ENCODE data around the gene PTPN14.
"Not testable (repeated sequence)": the region's sequence is repeated elsewhere in the genome, so short reads cannot be mapped to it uniquely, and the experiment has no call there.

The PTPN14 gene

DNA sequence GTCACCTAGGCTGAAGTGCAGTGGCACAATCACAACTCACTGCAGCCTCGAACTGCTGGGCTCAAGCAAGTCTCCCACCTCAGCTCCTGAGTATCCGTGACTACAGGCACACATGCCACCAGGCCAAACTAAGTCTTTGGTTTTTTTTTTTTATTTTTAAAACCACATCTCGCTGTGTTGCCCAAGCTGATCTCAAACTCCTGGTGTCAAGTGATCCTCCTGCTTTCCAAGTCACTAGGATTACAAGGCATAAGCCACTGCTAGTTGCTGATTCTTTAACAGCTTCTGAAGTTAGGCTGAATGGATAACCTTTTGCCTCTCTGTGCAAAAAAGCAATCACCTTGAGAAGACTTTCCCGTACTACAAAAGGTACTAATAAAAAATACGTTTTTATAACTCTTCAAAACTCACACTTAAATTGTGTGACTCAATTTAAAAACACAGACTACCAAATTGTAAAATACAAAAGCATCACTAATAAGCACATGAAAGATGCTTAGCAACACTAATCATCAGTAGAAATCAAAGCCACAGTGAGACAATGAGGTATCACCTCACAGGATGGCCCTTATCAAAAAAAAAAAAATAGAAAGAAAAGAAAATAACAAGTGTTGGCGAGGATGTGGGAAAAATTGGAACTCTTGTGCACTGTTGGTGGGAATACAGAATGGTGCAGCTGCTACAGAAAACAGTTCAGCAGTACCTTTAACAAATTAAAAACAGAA is 40.3 kb downstream of the PTPN14 start:
- no peak for DNase-seq (ENCODE audit: low spot score)

DNA sequence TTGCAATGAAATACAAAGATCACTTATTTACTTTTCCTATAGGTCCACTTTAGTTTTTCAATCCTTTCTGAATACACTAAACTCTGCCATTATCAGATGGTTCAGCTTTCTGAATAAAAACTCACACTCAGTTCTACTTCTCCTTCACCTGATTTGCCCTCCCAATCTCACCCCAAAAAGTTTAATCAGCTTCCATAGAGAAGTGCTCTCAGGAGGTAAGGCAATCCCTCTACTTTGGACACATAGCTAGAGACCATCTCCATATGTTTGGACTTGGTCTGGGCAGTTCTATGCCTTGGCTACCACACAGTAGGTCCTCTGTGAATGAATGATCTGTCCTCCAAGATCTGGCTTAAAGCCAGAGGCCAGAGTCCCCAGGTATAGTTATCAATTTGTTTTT is 40.9 kb downstream of the PTPN14 start:
- DNase-seq (ENCODE audit: low spot score): no peak

DNA sequence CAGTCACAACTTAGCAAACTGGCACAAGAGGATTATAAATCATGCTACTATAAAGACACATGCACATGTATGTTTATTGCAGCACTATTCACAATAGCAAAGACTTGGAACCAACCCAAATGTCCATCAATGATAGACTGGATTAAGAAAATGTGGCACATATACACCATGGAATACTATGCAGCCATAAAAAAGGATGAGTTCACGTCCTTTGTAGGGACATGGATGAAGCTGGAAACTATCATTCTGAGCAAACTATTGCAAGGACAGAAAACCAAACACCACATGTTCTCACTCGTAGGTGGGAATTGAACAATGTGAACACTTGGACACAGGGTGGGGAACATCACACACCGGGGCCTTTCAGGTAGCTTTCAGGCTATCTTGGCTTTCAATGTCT is 41.8 kb downstream of the PTPN14 start:
- DNase-seq (ENCODE audit: low spot score): not testable (repeated sequence)

DNA sequence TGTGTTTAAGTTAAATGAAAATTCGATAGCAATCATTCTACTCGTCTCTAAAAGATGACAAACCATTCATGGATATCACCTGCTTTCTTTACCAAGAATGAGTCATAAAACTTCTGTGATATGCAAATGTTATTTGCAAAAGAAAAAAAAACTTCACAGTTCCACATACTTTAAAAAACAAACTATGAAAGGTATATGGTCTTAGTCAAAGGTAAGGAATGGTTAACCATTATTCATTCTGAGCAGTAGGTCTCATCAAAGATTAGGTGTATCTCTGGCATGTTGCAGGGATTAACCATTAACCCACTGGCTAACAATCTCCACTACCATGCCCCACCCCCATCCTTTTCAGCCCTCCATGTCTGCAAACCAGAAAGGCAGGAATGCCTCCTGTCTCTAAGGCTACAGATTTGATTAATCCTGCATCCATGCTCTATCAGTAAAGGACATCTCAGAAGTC is 44.4 kb downstream of the PTPN14 start:
- no peak for DNase-seq (ENCODE audit: low spot score)

DNA sequence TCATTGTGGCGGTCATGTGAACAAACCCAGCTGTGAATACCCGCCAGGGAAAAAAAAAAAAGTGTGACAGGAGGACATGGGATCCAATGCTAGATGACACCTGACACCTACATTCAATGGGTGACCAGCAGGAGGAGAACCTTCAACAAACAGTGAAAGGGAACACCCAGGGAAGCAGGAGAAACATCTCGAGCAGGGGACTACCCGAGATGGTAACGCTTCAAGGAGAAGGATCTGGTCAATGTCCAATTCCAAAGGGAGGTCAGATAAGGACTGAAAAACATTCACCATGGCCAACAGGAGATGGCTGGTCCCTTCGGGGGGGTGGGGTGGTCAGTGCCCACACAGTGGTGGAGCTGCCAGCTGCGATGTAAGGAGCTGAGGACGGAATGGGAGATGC is 46.3 kb downstream of the PTPN14 start:
- no peak for DNase-seq (ENCODE audit: low spot score)

DNA sequence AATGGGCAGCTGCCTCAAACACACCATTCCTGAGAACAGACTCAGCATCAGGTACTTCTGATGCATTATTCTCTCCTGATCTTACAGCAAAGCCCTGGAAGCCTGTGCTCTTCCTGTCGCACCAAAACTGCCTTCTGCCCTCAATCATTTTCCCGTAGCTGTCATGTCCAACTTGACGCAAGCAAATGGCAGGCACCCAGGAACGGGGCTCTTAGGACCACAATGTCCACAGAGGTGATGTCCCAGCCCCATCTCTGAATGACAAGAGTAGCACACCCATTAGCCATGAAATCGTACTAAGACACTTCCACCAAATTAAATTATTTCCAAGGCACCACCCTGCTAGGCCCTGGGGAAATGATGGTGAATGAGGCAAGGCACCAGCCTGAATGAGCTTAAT is 47.1 kb downstream of the PTPN14 start:
- DNase-seq (ENCODE audit: low spot score): no peak

DNA sequence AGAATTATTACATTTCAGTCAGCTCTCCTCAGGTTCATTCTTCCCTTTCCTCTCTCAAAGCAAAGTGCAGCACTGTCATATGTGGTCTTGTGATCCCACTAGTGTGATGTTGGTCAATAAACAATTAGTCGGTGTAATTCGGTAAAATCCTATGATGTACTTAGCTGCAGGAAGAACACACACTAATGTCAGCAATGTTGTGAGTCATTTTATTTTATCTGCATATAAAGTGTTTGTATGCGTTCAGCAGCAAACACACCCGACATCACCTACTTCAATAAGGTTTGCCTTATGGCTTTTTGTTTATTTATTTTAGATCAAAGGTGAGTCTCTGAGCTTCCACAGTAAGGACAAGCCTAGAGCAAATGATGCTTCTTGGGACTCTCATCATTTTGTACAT is 47.8 kb downstream of the PTPN14 start:
- no peak for DNase-seq (ENCODE audit: low spot score)

DNA sequence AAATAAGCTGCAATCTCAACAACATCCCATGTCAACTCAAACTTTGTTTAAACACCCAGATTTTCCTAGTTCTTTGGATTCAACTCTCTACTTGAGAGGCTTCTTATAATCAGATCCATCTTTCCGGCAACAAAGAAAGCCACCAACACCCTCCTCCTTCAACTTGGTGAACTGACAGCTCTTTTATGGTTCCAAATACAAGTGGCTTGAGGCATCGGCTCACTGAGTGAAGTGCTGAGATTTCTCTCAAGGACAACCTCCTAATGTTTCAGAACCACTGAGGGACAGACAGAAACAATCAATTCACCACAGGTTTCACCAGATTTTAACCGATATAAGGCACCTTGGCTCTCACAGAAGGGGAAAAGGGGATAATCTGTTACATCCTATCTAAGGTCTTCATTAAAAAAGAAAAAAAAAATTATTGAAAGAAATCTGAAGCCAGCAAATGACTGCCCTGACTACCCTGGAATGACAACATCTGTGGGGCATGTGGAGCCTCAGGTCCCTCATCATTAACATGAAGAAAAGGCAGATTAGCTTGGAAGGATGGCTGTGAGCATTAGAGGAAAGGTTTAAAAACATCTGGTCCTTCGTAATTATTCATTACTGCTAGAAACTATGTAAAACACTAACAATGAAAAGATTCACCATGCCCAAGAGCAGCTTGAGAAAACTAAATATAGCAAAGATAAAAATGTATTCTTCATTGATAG is 50.9 kb downstream of the PTPN14 start:
- no peak for DNase-seq (ENCODE audit: low spot score)

DNA sequence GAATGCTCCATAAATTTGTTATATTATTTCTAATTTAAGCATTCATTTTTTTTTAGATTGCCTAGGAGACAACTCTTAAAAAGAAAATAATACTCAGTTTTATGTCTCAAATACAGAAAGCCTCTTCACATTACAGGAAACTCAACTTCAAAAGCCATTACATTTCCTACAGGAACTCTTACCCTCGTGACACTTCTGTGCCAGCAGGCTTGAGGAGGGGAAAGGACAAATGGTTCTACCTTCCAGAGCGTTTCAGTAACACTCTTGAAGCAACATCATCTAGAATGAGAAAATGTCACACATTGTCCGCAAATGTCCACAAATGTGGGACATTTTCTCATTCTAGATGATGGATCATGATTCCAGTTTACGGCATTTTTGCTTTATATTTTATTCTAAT is 51.7 kb downstream of the PTPN14 start:
- DNase-seq (ENCODE audit: low spot score): peak; percentile 39

DNA sequence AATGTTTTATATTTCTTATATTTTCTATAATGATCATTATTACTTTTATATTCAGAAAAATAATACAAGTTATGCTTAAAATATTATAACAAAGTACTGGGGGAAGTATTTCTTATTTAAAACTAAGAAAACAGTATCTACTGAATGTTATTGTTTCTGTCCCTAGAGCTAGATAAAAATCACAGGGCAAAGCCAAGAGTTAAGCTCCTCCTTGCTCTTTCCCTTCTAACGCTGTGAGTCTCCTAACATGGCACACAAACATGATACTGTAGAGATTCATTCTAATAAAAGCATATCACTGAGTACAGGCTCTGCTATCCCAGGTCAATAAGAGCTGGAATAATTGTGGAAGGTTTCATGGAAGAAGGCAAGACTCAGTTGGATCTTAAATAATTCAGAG is 53.4 kb downstream of the PTPN14 start:
- DNase-seq (ENCODE audit: low spot score): no peak

DNA sequence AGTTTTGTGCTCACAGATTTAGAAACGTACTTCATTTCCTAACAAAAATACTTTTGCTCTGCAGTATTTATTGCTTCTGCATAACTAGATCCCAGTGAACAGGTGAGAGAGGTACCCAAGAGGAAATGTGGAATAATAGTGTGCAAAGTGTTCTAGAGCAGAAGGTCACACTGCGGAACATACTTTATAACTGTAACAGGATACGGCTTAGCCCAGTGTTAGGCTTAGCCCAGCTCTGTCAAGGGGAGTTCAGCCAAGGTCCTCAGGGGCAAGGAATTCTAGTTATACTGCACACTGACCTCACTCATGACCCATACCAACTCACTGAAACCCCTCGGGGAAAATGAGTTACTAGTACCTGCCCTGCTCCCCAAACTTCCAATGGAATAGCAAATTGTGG is 55.3 kb downstream of the PTPN14 start:
- DNase-seq (ENCODE audit: low spot score): no peak

DNA sequence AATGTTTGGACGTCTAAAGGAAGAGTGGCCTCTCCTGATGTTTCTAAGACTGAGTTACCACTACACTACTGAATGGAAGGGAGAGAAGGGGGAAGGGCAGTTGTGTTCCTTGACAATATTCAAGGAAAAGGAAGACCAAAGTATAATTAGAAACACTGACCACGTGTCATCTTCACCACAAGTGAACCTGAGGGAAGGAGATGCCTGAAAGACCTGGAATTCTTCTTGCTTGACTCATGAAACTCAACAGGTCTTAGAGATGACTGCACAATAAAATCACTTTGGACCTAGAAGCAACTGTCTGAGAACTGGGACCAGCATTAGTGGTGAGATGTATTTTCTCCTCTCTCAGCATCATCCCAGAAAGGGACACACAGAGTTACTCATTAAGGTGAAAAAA is 56.7 kb downstream of the PTPN14 start:
- DNase-seq (ENCODE audit: low spot score): no peak

DNA sequence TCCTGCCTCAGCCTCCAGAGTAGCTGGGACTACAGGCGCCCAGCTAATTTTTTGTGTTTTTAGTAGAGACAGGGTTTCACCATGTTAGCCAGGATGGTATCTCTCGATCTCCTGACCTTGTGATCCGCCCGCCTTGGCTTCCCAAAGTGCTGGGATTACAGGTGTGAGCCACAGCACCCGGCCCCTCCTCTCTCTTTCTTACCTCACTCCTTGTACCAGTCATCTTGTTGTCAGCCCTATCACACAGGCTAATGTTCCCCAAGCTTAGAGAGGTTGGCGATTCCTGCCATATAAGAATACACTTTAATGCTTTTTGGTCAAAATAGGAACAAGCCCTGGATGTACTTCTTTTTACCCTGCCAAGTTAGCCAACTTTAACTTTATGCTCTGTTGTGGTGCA is 57.2 kb downstream of the PTPN14 start:
- DNase-seq (ENCODE audit: low spot score): not testable (repeated sequence)

DNA sequence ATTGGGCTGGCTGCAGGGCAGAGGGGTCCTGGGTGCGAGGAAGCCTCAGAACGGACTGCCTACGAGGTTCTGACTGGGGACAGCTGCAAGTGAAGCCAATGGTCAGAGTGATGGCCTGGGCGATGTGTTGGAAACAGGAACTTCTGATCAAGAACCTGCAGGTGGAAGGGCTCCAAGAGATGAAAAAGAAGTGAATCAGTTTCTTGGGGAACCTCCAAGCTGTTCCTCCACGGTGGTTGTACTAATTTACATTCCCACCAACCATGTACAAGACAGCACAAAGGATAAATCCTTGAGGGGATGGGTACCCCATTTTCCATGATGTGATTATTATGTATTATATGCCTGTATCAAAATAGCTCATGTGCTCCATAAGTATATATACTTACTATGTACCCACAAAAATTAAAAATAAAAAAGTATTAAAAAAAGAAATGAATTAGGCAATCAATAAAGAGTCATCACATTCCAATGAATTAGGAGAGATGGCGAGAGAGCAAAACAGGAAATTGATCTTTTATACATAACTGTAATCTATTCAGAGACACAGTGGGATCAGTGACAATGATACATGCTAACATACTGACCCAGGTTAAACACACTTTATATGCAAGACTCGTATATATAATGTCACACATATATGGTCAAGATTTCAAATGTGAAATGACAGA is 58.1 kb downstream of the PTPN14 start:
- DNase-seq (ENCODE audit: low spot score): no peak

DNA sequence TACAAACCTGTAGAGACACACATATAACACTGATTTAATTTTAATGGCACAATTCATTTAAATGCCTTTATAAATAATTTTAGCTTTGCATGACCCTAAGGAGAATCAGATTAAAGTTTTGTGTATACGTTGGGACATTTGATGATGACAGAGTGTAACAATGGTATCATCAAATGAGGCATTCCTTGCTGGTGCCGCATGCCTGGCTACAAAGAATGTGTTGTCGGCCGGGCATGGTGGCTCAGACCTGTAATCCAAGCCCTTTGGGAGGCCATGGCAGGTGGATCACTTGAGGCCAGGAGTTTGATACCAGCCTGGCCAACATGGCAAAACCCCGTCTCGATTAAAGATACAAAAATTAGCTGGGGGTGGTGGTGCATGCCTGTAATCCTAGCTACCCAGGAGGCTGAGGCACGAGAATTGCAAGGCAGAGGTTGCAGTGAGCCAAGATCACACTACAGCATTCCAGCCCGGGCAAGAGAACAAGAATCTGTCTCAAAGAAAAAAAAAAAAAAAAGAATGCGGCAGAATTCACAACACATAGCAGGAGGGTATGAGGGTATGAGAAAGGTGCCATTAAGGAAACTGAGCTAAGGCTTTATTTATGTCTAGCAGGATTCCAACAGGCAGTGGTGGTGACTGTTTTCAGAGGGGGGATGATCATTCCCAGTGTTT is 58.9 kb downstream of the PTPN14 start:
- DNase-seq (ENCODE audit: low spot score): no peak

DNA sequence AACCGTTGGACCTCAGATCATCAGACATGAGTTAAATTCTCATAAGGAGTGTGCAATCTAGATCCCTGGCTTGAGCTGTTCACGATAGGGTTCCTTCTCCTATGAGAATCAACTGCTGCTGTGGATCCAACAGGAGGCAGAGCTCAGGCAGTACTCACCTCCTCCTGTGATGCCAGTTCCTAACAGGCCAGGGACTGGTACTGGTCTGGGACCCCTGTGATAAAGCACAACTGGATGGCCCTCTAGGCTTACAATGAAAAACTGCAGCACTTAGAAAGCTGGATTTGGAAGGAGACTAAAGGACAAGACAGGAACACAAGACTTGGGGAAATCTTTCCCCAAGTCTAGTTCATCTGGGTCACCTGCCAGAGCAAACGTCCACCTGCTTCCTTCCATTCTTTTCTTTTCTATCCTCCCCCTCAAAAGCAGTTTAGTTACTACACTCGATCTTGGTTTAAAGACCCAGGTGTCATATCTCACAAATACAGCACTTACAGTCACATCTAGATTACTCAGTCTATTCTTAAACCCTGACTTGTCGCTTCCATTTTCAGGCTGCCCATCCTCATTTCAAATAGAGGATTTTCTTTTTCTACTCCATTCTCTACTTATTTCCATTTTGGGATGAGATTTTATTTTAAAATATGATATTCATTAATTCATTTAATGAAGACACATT is 59.8 kb downstream of the PTPN14 start:
- no peak for DNase-seq (ENCODE audit: low spot score)

DNA sequence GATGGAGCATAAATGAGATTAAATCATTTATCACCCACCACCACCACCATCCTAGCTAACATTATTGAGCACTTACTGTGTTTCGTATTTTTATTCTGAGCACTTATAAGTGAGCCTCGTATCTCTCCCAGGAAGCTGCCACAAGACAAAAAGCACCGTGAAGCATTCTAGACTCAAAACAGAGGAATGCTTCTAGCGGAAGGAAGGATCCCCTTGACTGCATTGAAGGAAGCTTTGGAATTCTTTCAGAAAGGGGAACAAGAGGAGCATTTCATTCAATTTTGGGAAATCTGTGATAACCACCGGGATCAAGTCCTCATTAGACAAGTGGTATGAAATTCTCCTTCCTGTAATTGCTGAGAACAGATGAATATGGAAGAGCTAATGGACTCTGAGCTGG is 66.3 kb downstream of the PTPN14 start:
- no peak for DNase-seq (ENCODE audit: low spot score)

DNA sequence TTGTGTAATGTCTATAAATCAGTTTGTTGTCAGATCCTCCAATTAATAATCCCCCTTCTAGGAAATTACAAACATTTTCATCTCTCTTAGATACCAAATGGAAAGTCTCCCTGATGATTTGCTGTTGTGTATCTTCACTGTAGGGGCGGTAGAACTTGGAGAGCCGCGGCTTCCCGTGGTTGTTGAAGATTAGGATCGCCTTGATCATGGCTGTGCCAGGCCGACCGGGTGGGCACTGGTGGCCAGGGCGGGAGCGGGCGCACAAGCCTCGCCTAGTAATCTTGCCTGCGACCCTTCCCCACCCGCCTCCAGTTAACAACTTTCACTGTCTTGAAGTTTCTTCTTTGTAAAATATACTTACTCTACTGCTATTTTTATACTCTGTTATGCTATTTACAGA is 68.2 kb downstream of the PTPN14 start:
- DNase-seq (ENCODE audit: low spot score): not testable (repeated sequence)

DNA sequence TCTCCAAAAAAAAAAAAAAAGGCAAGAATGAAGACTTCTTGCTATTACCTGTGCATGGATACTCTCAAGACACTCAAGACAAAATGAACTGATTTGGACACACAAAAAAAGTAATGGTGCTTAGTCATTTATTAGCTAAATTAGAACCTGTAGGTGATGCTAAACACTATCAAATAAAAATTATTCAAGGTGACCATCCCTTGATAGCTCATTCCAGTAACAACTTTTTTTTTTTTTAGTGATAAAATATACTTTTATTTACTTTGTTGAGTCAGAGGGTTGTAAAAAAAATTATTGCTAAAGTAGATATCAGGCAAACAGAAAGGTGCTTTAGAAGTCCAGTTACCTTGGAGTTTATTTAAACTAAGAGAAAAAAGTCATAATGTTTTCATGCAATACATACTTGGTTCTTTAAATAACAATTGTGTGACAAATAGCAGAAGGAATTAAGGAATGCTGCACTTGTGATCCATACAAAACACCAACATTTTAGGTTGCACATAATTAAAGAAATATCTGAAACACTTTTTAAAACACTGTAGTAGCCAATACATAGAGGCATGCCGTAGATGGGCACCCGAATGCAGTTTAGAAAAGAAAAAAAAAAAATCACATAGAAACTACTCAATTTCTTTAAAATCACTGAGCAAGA is 69.3 kb downstream of the PTPN14 start:
- not testable (repeated sequence) for DNase-seq (ENCODE audit: low spot score)

DNA sequence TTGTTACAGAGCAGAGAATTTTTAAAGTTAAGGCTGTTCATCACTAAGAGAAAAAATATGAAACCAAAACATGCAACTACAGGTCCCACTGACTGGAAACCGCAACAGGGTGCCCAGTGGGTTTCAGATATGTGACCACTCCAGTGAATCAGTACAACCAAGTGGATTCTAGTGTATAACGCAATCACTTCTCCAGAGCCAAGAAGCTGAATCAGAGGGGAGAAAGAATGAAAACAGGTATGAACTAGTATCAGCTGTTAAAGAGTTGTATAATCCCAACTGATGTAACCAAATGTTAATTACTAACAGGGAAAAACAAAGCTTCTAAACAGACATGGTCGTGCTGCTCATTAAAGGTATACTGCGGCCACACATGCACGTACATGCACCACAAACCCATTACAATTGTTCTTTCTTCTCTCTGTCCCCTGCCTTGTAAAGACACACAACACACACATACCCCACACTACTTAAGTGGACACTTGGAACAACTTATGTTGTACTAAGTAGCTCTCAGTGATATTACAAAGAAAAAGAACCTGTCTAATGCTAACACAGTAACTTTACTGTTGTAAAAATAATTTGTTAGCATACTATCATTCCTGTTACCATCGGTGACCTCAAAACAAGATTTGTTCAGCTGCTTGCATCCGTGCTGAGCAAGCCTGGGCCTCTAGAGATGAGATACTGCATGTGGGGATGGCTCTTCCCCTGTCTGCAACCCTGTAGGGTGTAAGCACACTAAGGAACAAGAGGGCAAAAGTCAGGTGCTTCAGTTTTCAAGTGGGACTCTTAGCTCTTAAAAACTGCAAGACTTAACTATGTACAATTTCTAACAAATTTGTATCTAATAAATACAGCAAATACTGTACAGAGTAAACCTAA is 74.2 kb downstream of the PTPN14 start:
- no peak for DNase-seq (ENCODE audit: low spot score)

Measured in COLO829 (cell line).